GM21737 (cell line): ENCODE data around the gene CFB.
"Not testable (repeated sequence)": the region's sequence is repeated elsewhere in the genome, so short reads cannot be mapped to it uniquely, and the experiment has no call there.

Experiments used
- ATAC-seq: cut with Tn5 transposase; IDR thresholded peaks from one replicate; pipeline ENCODE4 v1.9.1; 2021; ENCODE audit warnings: mild to moderate bottlenecking, moderate library complexity; ENCODE audit not compliant: unreplicated experiment

The CFB gene

GRCh38 chr6:31969712-31970603 is 24.1 kb downstream of the CFB start:
- ATAC-seq = no peak

DNA sequence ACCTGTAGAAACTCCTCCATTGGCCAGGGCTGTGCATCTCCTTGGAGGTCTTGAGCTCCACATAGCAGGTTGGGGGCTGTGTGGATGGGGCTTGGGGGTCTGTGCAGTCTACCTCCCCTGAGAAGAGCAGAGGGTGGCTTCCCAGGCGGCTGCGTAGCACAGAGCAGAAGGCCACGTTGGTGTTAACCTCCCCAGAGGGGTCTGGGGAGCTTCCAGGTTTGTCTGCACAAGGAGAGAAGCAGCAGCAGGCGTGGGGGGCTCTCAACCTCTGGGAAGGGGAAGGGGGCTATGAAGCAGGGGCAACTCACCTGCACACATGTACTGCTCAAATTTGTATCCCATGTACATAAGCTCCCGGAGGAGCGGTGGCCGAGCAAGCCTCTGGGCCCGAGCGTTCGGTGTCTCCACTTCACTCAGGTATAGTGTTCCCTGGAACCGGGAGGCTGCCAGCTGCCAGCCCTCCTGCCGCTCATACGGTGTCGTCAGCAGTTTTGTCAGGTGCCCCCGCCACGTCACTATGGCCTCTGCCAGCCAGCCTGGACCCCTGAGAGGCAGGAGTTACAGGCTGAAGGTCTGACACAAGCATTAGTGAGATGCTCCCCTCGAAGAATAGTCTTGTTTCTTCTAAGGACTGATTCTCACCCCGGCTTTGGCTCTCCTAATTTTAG is 24.8 kb downstream of the CFB start:
- ATAC-seq = no peak

- ATAC-seq = no peak
Observed at GRCh38 chr6:31971279-31971992, 25.5 kb downstream of the CFB start.

GRCh38 chr6:31971993-31972708 is 26.3 kb downstream of the CFB start, which contains the start of gene DXO:
TSS of gene DXO (minus strand) at chr6:31972138. CDS start at chr6:31971675, 463 bp downstream.
- peak; percentile 79 for ATAC-seq

DNA sequence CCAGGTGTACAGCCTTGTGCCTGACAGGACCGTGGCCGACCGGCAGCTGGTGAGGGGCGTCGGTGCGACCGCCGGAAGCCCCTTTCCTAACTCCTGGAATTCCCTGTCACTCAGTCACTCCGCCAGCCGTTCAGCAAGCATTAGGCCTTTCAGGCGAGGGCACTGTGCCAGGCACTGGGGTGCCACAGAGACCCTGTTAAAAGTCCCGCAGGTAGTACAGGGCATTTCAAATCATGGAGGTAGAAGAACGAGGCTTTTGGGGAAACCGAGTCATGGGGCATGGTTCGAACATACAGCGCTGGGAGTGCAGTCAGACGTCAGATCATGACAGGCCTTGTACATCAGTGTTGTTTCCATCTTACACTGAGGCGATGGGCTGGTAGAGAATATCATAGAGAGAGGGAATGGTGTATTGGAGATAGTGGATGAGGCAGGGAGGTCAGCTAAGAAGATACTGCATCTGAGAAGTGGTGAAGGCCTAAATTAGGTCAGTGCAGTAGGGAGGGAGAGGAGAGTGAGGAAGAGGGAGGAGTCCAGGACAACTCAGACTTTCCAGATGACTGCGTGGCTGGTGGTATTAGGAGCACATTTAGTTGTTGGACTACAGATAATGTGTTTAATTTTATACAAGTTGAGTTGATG is 26.9 kb downstream of the CFB start:
- ATAC-seq = no peak

GRCh38 chr6:31976065-31976464 is 30.2 kb downstream of the CFB start:
- ATAC-seq = not testable (repeated sequence)

GRCh38 chr6:31977816-31978431 is 32.0 kb downstream of the CFB start:
- no peak for ATAC-seq

- ATAC-seq = no peak
Observed at GRCh38 chr6:31978831-31979230, 32.9 kb downstream of the CFB start.

DNA sequence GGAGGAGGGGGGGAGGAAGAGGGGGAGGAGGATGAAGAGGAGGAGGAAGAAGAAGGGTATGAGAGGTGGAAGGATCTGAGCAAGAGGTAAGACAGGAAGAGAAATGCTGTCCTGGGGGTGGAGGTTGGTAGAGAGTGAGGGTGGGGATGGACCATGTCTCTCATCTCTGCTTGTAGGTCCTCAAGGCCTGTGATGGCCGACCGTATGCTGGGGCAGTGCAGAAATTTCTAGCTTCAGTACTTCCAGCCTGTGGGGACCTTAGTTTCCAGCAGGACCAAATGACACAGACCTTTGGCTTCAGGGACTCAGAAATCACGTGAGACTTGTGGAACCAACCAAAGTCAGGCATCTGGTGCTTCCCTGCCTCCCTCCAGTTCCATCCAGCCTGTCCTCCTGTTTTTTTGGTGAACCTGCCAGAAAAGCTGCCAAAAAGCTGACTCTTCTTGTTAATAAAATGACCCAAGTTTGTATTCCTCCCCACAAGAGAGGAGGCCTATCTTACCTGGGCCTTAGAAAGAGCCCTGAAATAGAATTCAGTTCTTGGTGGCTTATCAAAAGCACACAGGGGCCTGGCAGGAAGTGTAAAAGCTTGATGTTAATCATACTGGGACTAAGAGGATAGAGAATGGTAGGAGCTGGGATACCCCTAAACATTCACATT is 33.5 kb downstream of the CFB start:
- ATAC-seq = no peak

DNA sequence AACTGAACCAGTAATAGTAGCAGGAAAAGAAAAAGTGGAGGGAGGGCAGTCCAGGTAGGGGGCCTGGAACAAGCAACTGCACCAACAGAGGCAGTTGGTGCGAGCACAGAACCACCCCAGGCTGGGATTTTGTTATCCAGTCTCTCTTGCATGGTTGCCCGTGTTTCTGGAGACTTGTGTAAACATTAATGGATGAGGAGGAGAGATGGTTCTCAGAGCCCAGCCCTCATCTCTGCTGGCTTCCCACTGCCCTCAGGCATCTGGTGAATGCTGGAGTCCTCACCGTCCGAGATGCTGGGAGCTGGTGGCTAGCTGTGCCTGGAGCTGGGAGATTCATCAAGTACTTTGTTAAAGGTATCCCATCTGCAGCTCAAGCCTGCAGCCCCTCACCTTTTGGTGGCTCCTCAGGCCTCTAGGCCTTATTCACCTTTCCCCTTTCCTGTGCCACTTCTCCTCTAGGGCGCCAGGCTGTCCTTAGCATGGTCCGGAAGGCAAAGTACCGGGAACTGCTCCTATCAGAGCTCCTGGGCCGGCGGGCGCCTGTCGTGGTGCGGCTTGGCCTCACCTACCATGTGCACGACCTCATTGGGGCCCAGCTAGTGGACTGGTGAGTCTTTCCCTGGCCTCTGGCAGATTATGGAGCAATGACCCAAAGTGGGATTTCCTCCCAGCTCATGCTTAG is 34.4 kb downstream of the CFB start:
- ATAC-seq = not testable (repeated sequence)

DNA sequence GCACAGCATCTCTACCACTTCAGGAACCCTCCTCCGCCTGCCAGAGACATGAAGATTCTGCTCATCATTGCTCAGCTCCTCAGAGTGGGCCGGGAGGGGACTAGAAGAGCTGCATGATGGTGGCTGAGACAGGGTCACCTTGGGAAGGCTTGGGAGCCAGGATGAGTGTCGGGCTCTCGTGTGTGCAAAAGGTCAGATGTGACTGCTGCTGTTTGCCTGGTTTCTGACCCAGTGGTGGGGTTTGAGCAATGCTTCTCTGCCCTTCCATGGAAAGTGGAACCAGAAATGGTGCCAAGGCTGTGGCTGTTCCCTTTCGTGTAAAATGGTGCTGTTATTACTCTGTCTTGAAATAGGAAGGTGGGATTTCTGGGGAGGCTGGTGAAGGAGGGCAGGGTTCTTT is 35.1 kb downstream of the CFB start:
- not testable (repeated sequence) for ATAC-seq

- ATAC-seq = not testable (repeated sequence)
Observed at GRCh38 chr6:31981744-31982143, 35.8 kb downstream of the CFB start, which contains the start of gene C4A. TSS of gene C4A (plus strand) at chr6:31982057. CDS start at chr6:31982108, 51 bp downstream.

DNA sequence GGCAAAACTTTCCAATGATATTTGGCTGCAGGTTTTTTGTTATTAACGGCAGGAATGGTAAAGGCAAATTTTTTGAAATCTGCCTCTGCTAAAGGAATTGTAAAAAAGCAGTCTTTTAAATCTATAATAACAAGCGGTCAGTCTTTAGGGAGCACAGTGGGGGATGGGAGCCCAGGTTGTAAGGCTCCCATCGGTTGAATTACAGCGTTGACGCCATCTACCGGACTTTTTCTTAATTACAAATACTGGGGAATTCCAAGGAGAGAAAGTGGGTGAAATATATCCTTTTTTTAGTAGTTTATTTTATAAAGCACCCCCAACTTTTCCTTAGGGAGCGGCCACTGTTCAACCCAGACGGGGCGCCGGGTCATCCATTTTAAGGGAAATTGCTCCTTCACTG is 43.5 kb downstream of the CFB start:
- ATAC-seq = not testable (repeated sequence)

DNA sequence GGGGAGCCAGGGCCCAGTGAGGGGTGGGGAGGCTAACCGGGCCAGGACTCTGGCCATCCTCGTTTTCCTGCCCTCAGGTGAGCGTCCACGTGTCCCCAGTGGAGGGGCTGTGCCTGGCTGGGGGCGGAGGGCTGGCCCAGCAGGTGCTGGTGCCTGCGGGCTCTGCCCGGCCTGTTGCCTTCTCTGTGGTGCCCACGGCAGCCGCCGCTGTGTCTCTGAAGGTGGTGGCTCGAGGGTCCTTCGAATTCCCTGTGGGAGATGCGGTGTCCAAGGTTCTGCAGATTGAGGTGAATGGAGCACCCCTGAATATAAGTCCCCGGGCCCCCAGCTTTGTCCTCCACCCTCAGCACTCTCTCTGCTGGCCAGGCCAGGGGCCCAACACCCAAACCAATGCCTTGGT is 48.5 kb downstream of the CFB start:
- ATAC-seq = not testable (repeated sequence)

DNA sequence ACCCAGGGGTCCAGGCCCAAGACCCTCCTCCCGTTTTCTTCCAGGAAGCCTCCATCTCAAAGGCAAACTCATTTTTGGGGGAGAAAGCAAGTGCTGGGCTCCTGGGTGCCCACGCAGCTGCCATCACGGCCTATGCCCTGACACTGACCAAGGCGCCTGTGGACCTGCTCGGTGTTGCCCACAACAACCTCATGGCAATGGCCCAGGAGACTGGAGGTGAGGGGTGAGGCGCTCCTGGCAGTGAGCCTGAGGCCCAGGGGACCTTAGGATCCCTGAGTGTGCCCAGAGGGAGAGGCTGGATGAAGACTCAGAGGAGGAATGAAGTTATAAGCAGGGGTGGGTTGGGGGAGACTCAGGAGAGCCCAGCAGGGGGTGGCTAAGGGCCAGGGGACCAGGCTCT is 50.5 kb downstream of the CFB start:
- not testable (repeated sequence) for ATAC-seq
